ENCODE results near the gene PDZD4.
A peak's percentile ranks its signal among the peaks of the same experiment; 100 is the strongest.

Gene PDZD4

DNA sequence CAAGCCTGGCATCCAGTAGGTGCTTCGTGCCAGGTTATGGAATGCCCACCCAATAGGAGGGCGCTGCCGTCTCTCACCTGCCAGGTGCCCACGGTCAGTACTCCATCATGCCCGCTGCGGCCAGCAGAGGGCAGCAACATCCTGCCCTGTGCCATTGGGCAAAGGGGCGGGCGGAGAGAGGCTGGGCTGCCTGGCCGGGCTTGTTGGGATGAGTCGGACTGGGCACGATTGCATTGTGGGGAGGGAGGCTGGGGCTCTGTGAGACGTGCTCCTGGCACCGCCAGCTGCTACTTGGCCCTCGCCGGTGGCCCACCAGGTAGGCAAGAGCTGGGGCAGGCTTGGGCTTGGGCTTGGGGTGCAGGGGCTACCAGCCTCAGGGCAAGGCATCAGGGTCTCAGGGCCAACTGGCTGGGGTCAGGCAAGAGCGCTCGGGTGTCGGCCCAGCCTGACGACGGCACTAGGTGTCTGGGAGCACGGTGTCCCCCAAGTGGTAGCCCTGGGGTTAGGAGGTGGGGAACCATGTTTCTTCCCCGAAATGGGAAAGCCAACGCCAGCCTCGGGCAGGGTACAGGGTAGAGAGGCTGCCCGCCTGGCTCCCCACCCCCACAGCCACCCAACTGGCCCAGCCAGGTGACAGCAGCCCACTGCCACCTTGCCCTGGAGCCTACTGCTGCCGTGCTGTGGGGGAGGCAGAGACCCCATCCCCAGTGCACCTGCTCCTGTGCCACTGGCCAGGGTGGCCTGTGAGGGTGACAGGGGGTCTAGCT is 66.2 kb downstream of the PDZD4 start, which contains the start of gene PLXNB3:
Gene PLXNB3 (plus strand): TSS at position 261 of the 767 bp plus-strand sequence. CDS start 1,287 bp downstream, outside the sequence.
- peak; percentile 75 for FAIRE-seq

DNA sequence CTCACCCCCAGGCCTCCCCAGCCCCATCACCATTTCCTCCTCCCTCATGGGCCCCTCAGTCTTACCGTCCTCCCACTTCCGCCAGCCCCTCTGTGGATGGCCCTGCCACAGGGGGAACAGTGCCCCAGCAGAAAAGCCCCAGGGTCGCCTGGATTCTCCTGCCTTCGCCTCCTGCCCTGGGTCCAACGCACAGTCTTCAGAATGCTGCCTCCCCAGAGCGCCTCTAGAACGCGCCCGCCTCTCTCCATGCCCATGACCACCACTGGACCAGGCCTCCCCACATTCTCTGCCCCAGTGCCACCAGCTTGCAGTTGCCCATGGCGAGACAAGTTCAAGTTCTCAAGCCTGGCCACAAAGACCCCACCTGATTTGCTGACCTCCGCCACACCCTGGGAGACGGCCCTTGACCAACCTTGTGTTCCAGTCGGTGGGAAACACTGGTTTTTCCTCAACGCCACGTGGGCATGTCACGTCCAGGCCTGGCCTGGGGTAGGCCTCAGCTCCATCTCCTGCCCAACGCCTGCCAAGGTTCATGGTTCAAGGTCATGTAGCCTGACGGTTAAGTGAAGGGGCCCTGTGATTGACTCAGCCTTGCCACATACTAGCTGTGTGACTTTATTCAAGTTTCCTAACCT is 66.9 kb downstream of the PDZD4 start:
- DNase-seq (ENCODE audit: insufficient read length, low spot score) (no peak), FAIRE-seq (peak; percentile 56)

More for the DNA sequence above, 66.2 kb downstream of the PDZD4 start, which contains the start of gene PLXNB3:
- DNase-seq (ENCODE audit: insufficient read length, low spot score): peak; percentile 70

- FAIRE-seq (no peak), DNase-seq (ENCODE audit: insufficient read length, low spot score) (no peak)
Observed at GRCh38 chrX:153762626-153763173, 67.6 kb downstream of the PDZD4 start.

GRCh38 chrX:153761863-153762262 is 68.5 kb downstream of the PDZD4 start:
- DNase-seq (ENCODE audit: insufficient read length, low spot score): no peak

GRCh38 chrX:153755136-153755535 is 75.2 kb downstream of the PDZD4 start:
- DNase-seq (ENCODE audit: insufficient read length, low spot score) (no peak), FAIRE-seq (peak; percentile 35)

More at GRCh38 chrX:153761863-153762262, 68.5 kb downstream of the PDZD4 start:
- FAIRE-seq: no peak

Measured in GM19239 (cell line).